Astrocyte (in vitro differentiated cells and primary cell): ENCODE measurements around the gene ZNF800.

Experiments used
- EZH2 ChIP-seq: IDR thresholded peaks from 2 replicates; pipeline ENCODE4 v1.6.1; 2012; ENCODE audit warnings: mild to moderate bottlenecking, low read length, inconsistent platforms; ENCODE audit not compliant: insufficient read depth
- TF ChIP-seq, protein P1 (sequence below): IDR thresholded peaks from 2 replicates; pipeline ENCODE4 v1.5.1; 2011; ENCODE audit warnings: low read depth, mild to moderate bottlenecking, inconsistent platforms, low read length, moderate library complexity; ENCODE audit not compliant: insufficient read depth

DNA sequence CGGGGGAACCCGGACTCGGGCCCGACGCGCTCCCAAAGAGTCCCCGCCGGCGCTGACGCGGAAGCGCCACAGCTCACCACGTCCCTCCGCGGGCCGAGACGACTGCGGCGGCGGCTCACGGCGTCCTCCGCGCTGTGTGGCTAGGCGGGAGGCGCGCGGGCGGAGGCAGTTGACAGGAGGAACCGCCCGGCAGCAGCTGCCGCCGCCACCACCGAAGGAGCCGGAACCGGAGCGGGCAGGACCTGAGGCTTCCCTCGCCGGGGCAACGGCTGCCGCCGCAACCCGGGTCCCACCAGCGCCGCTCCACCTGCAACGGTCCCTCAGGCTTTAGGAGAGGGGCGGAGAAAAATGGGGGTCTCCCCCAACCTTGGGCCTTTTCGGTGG lies 334 bp downstream of the ZNF800 start:
- TF ChIP-seq, protein P1, sequence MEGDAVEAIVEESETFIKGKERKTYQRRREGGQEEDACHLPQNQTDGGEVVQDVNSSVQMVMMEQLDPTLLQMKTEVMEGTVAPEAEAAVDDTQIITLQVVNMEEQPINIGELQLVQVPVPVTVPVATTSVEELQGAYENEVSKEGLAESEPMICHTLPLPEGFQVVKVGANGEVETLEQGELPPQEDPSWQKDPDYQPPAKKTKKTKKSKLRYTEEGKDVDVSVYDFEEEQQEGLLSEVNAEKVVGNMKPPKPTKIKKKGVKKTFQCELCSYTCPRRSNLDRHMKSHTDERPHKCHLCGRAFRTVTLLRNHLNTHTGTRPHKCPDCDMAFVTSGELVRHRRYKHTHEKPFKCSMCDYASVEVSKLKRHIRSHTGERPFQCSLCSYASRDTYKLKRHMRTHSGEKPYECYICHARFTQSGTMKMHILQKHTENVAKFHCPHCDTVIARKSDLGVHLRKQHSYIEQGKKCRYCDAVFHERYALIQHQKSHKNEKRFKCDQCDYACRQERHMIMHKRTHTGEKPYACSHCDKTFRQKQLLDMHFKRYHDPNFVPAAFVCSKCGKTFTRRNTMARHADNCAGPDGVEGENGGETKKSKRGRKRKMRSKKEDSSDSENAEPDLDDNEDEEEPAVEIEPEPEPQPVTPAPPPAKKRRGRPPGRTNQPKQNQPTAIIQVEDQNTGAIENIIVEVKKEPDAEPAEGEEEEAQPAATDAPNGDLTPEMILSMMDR = no peak
- TF ChIP-seq EZH2 = no peak
